ENCODE data around the gene MED13.

MED13 gene

DNA sequence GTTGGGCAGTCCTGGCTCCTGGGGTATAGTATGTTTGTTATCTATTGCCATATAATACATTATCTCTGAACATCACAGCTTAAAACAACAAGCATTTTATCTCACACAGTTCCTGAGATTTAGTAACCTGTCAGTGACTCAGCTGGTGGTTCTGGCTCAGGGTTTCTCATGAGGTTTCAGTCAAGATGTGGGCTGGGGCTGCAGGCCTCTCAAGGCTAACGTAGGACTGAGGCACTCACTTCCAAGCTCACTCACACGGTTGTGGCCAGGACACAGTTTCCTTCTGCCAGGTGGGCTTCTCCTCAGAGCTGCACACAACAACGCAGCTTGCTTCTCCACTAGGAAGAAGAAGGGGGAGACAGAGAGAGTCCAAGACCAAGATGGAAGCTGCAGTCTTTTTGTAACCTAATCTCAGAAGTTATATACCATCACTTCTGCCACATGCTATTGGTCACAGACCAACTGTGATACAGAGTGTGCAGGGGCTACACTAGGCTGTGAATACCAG, 10.3 kb upstream of the MED13 start:
- TF ChIP-seq, protein P1, sequence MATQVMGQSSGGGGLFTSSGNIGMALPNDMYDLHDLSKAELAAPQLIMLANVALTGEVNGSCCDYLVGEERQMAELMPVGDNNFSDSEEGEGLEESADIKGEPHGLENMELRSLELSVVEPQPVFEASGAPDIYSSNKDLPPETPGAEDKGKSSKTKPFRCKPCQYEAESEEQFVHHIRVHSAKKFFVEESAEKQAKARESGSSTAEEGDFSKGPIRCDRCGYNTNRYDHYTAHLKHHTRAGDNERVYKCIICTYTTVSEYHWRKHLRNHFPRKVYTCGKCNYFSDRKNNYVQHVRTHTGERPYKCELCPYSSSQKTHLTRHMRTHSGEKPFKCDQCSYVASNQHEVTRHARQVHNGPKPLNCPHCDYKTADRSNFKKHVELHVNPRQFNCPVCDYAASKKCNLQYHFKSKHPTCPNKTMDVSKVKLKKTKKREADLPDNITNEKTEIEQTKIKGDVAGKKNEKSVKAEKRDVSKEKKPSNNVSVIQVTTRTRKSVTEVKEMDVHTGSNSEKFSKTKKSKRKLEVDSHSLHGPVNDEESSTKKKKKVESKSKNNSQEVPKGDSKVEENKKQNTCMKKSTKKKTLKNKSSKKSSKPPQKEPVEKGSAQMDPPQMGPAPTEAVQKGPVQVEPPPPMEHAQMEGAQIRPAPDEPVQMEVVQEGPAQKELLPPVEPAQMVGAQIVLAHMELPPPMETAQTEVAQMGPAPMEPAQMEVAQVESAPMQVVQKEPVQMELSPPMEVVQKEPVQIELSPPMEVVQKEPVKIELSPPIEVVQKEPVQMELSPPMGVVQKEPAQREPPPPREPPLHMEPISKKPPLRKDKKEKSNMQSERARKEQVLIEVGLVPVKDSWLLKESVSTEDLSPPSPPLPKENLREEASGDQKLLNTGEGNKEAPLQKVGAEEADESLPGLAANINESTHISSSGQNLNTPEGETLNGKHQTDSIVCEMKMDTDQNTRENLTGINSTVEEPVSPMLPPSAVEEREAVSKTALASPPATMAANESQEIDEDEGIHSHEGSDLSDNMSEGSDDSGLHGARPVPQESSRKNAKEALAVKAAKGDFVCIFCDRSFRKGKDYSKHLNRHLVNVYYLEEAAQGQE (IDR thresholded peaks at IDR 0.05; ENCODE audit: insufficient read depth in 1 of 2, low read depth in 2 of 2, low read length in 2 of 2), result no peak
- no peak for TF ChIP-seq TAF1 (IDR thresholded peaks at IDR 0.05; ENCODE audit: borderline replicate concordance, insufficient read depth, low read length)
- no peak for TF ChIP-seq POLR2AphosphoS5 (IDR thresholded peaks at IDR 0.05; ENCODE audit: low read depth, low read length)
- TF ChIP-seq SIN3A (IDR thresholded peaks at IDR 0.05; ENCODE audit: borderline replicate concordance, insufficient read depth, low read length), result no peak
- no peak for TF ChIP-seq FOXP2 (optimal IDR thresholded peaks at IDR 0.05; ENCODE audit: borderline replicate concordance, extremely low read depth, extremely low read length, insufficient read depth)

DNA sequence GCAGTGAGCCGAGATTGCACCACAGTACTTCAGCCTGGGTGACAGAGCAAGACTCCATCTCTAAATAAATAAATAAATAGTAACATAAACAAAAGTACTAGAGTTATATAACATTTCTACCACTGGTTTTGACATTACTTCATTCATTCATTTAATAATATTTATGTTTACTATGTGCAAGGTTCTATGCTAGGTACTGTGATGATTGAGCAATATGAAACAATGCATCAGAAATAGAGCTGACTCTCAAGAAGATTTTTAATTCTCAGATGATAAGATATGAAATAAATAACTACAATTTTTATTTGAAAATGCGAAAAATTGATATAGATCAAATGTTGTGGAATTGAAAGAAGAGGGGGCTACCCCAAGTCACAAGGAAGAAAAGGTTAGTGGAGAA, 8.9 kb upstream of the MED13 start:
- TF ChIP-seq POLR2AphosphoS5 (IDR thresholded peaks at IDR 0.05; ENCODE audit: low read depth, low read length), result no peak
- TF ChIP-seq FOXP2 (optimal IDR thresholded peaks at IDR 0.05; ENCODE audit: borderline replicate concordance, extremely low read depth, extremely low read length, insufficient read depth), result no peak
- TF ChIP-seq, protein P1 (IDR thresholded peaks at IDR 0.05; ENCODE audit: insufficient read depth in 1 of 2, low read depth in 2 of 2, low read length in 2 of 2), result no peak
- no peak for TF ChIP-seq SIN3A (IDR thresholded peaks at IDR 0.05; ENCODE audit: borderline replicate concordance, insufficient read depth, low read length)
- no peak for TF ChIP-seq TAF1 (IDR thresholded peaks at IDR 0.05; ENCODE audit: borderline replicate concordance, insufficient read depth, low read length)

DNA sequence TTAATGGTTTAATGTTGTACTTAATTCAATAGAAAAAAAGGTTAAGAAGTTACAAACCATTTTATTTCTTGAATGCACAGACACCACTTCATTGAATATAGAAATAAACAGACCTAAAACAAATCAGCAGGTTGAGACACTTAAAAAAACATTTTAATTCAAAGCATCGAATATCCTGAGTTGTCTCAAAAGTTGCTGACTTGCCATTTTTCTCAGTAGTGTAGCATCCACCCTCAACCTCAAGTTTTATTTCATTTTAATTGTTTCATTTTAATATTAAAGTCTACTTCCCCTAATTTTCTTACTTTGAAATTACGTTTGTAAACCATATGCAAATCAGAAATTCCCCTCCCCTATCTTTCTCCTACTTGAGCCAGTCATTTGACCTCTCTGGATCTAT, 5.8 kb upstream of the MED13 start:
- TF ChIP-seq TAF1 (IDR thresholded peaks at IDR 0.05; ENCODE audit: borderline replicate concordance, insufficient read depth, low read length) (no peak), POLR2AphosphoS5 (IDR thresholded peaks at IDR 0.05; ENCODE audit: low read depth, low read length) (no peak), SIN3A (IDR thresholded peaks at IDR 0.05; ENCODE audit: borderline replicate concordance, insufficient read depth, low read length) (no peak), FOXP2 (optimal IDR thresholded peaks at IDR 0.05; ENCODE audit: borderline replicate concordance, extremely low read depth, extremely low read length, insufficient read depth) (no peak)
- TF ChIP-seq, protein P1 (IDR thresholded peaks at IDR 0.05; ENCODE audit: insufficient read depth in 1 of 2, low read depth in 2 of 2, low read length in 2 of 2), result no peak

DNA sequence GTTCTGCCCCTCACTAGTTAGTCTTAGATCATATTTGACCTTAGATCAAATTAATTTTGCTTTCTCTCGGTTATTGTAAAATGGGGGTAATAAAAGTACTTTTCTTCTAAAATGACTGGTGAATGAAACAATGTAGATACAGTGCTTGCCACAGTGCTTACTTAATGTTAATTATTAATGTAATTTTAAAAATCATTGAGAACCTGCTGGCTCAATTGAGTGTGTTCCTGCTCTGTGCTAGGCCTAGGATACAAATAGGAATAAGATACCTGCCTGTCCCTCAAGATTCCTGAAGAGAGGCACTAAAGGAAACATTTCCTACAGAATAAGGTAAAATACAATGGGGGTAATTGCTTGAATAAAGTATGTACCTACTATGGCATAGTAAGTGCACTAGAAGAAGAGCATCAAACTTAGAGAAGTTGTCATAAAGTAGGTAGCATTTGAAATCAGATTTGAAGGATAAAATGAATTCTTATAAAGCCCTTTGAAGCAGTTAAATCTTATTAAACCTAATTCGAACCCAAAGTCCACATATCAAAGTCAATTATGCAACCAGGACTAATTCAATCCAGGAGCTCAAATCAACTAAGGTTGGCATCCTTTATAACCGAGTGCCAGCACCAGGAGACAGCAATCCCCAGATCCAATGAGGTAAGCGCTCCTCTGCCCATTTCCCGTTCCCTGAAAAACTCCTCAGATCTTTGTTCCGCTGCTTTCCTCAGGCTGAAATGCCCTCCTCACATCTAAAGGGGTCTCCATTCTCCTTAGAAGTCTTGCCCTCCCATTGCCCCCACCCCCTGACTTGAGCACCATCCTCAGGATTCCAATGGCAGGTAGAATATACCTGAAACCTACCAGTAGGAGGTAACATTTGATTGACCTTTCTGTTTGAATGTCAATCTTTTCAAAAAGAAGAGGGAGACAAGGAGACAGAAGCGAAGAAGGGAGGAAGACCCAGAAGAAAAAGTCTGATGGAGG, 2.4 kb upstream of the MED13 start:
- TF ChIP-seq FOXP2 (optimal IDR thresholded peaks at IDR 0.05; ENCODE audit: borderline replicate concordance, extremely low read depth, extremely low read length, insufficient read depth) (no peak), SIN3A (IDR thresholded peaks at IDR 0.05; ENCODE audit: borderline replicate concordance, insufficient read depth, low read length) (no peak), POLR2AphosphoS5 (IDR thresholded peaks at IDR 0.05; ENCODE audit: low read depth, low read length) (no peak)

DNA sequence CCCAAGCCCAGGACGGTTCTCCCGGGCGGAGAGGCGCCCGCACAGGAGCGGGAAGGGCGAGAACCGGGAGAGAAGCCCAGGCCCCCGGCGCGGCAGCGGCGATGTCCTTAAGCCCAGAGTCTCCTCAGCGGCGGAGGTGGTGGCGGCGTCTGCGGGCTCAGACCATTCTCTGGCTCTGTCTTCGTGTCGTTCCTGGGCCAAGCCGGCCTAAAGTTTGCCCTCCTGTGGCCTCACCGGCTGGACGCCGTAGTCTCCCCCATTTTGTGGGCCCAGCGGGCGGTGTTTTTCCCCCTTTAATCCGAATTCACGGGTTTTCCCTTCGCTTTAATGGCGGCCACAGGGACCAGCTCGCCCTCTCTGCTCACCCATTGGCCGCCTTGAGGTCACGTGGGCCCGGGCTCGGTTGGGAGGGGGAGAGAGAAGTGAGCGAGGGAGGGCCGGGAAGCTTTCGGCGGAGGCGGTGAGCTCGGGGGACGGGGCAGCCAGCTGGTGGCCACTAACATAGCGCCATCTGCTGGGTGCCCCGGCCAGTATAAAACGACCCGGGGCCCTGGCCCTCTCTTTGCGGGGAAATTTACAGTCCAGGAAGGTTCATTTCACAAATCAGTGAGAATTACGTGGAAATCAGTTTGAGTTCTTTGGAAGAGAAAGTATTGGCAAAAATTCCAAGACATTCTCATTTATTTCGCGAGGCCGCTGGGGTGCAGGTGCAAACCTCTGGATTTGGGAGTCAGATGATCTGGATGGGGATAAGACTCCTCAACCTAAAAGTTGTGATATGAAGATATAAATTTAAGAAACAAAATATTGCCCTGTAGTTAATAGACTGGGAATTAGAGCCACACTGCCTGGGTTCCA, 762 bp upstream of the MED13 start:
- TF ChIP-seq POLR2AphosphoS5 (IDR thresholded peaks at IDR 0.05; ENCODE audit: low read depth, low read length), result peak; percentile 93
- TF ChIP-seq SIN3A (IDR thresholded peaks at IDR 0.05; ENCODE audit: borderline replicate concordance, insufficient read depth, low read length), result peak; percentile 27; the same call in 1 of the 2 replicates
- TF ChIP-seq FOXP2 (optimal IDR thresholded peaks at IDR 0.05; ENCODE audit: borderline replicate concordance, extremely low read depth, extremely low read length, insufficient read depth), result no peak
- TF ChIP-seq, protein P1 (IDR thresholded peaks at IDR 0.05; ENCODE audit: insufficient read depth in 1 of 2, low read depth in 2 of 2, low read length in 2 of 2), result peak in 1 of 2 experiments; percentile 11; a peak in 1 of 4 replicates

Data from PFSK-1 (cell line).